ENCODE data around the gene IL12RB1.

The IL12RB1 gene

GRCh38 chr19:18089726-18090125, 3.0 kb upstream of the IL12RB1 start:
- no peak for DNase-seq (ENCODE audit: low read depth in 2 of 2)

GRCh38 chr19:18089096-18089541, 2.4 kb upstream of the IL12RB1 start:
- peak; percentile 58 to 61 for DNase-seq (ENCODE audit: low read depth in 2 of 2)

GRCh38 chr19:18085702-18086457, 854 bp downstream of the IL12RB1 start:
- no peak for DNase-seq (ENCODE audit: low read depth in 2 of 2)

- no peak for DNase-seq (ENCODE audit: low read depth in 2 of 2)
These were observed 2.6 kb downstream of the IL12RB1 start for GRCh38 chr19:18083929-18084684.

GRCh38 chr19:18074192-18074591, 12.5 kb downstream of the IL12RB1 start:
- no peak for DNase-seq (ENCODE audit: low read depth in 2 of 2)

- DNase-seq (ENCODE audit: low read depth in 2 of 2): no peak
These were observed 13.5 kb downstream of the IL12RB1 start for GRCh38 chr19:18073197-18073596.

GRCh38 chr19:18072335-18072734, 14.4 kb downstream of the IL12RB1 start:
- DNase-seq (ENCODE audit: low read depth in 2 of 2): no peak

GRCh38 chr19:18070181-18070580, 16.6 kb downstream of the IL12RB1 start:
- no peak for DNase-seq (ENCODE audit: low read depth in 2 of 2)

GRCh38 chr19:18069383-18069782, 17.4 kb downstream of the IL12RB1 start:
- no peak for DNase-seq (ENCODE audit: low read depth in 2 of 2)

- DNase-seq (ENCODE audit: low read depth in 2 of 2): no peak
These were observed 18.3 kb downstream of the IL12RB1 start for GRCh38 chr19:18068395-18068794.

- DNase-seq (ENCODE audit: low read depth in 2 of 2): no peak
These were observed 21.6 kb downstream of the IL12RB1 start for GRCh38 chr19:18065173-18065495.

GRCh38 chr19:18063463-18063862, 23.3 kb downstream of the IL12RB1 start:
- DNase-seq (ENCODE audit: low read depth in 2 of 2): no peak

- no peak for DNase-seq (ENCODE audit: low read depth in 2 of 2)
These were observed 24.7 kb downstream of the IL12RB1 start for GRCh38 chr19:18062028-18062427.

GRCh38 chr19:18060472-18060871, 26.3 kb downstream of the IL12RB1 start:
- no peak for DNase-seq (ENCODE audit: low read depth in 2 of 2)

- no peak for DNase-seq (ENCODE audit: low read depth in 2 of 2)
These were observed 26.8 kb downstream of the IL12RB1 start for GRCh38 chr19:18059902-18060301.

GRCh38 chr19:18059297-18059696, 27.4 kb downstream of the IL12RB1 start:
- no peak for DNase-seq (ENCODE audit: low read depth in 2 of 2)

- peak; percentile 60 to 72 for DNase-seq (ENCODE audit: low read depth in 2 of 2)
These were observed 28.3 kb downstream of the IL12RB1 start for GRCh38 chr19:18058208-18059009.

GRCh38 chr19:18057557-18057956, 29.2 kb downstream of the IL12RB1 start:
- no peak for DNase-seq (ENCODE audit: low read depth in 2 of 2)

GRCh38 chr19:18055967-18056366, 30.8 kb downstream of the IL12RB1 start:
- no peak for DNase-seq (ENCODE audit: low read depth in 2 of 2)

GRCh38 chr19:18053576-18054219, 33.0 kb downstream of the IL12RB1 start:
- DNase-seq (ENCODE audit: low read depth in 2 of 2): no peak

GRCh38 chr19:18051887-18052286, 34.8 kb downstream of the IL12RB1 start:
- DNase-seq (ENCODE audit: low read depth in 2 of 2): no peak

- DNase-seq (ENCODE audit: low read depth in 2 of 2): no peak
These were observed 37.3 kb downstream of the IL12RB1 start for GRCh38 chr19:18049385-18049784.
